ENCODE results near the gene FAM110D. TPM values are rescaled to one million over a fixed set of nuclear protein-coding genes. Genes with fewer than 3 reads are reported as not detected.

Gene FAM110D
- total RNA-seq, 1 experiment from 2014 or later, result 0.46 TPM

DNA sequence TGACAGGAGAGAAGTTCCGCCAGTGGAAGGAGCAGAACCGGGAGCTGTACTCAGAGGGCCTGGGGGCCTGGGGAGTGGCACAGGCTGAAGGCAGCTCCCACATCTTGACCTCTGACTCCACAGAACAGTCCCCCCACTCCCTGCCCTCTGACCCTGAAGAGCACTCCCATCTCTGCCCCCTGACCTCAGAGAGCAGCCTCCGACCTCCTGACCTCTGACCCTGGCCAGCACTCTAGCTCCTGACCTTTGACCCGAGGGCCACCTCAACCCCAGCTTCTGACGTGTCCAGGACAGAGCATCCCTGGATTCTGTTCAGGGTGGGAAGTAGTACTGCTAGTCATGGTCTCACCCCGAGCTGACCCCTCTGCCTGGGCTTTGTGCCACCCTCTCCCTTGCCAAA, 30.5 kb downstream of the FAM110D start:
- Histone ChIP-seq H4K8ac (replicated peaks; ENCODE audit: insufficient read length, low read depth, low read length) (no peak overlapping the region), H3K27me3 (ENCODE audit: insufficient read depth, low read length) (no peaks in the 10 kb centered on the region), H2BK20ac (ENCODE audit: low read depth, low read length, poor library complexity, severe bottlenecking) (no peak overlapping the region), H3K9ac (ENCODE audit: extremely low read depth, insufficient read length, low read length) (no peak overlapping the region), H2AFZ (ENCODE audit: low read length) (no peak overlapping the region), H3K9me3 (ENCODE audit: control insufficient read depth, low read depth, low read length) (no peaks in the 10 kb centered on the region), H2BK5ac (ENCODE audit: insufficient read length, low read length) (no peak overlapping the region), H3K79me1 (ENCODE audit: insufficient read depth, low read depth, low read length, poor library complexity, severe bottlenecking) (no peaks in the 10 kb centered on the region), H2AK5ac (ENCODE audit: insufficient read length, low read length) (no peak overlapping the region), H2BK12ac (ENCODE audit: insufficient read length, low read depth, low read length) (no peak overlapping the region), H3K23me2 (ENCODE audit: insufficient read length, low read depth, low read length, poor library complexity, severe bottlenecking) (no peaks in the 10 kb centered on the region), H3T11ph (ENCODE audit: low read length) (no peak overlapping the region), H3K4me1 (ENCODE audit: insufficient read depth, low read length) (no peaks in the 10 kb centered on the region), H3K27ac (ENCODE audit: insufficient read length, low read depth, low read length) (no peak overlapping the region), H3K18ac (ENCODE audit: insufficient read length, low read depth, low read length) (no peak overlapping the region), H3K79me2 (ENCODE audit: insufficient read depth, low read length) (no peaks in the 10 kb centered on the region), H3K4me2 (ENCODE audit: insufficient read depth, insufficient read length, low read length) (no peak overlapping the region), H4K5ac (ENCODE audit: insufficient read length, low read depth, low read length) (no peak overlapping the region), H3K4ac (ENCODE audit: low read depth, low read length) (no peak overlapping the region), H3K56ac (ENCODE audit: insufficient read length, low read depth, low read length) (no peak overlapping the region), H3K14ac (ENCODE audit: insufficient read depth, low read length) (no peak overlapping the region), H4K91ac (ENCODE audit: insufficient read length, low read depth, low read length) (no peak overlapping the region), H3K23ac (ENCODE audit: insufficient read length, low read depth, low read length) (no peak overlapping the region), H2BK120ac (ENCODE audit: low read depth, low read length, poor library complexity, severe bottlenecking) (no peak overlapping the region), H4K20me1 (ENCODE audit: control insufficient read depth, insufficient read depth, insufficient read length) (no peaks in the 10 kb centered on the region), H2BK15ac (ENCODE audit: low read depth, low read length) (no peak overlapping the region)
- H3K27ac Mint-ChIP-seq, result no peak overlapping the region
- peaks cover 13 to 19% of the 10 kb centered on the region in 2 experiments for H3K4me1 Mint-ChIP-seq
- H3K4me3 Mint-ChIP-seq, result no peak overlapping the region
- H3K27me3 Mint-ChIP-seq (ENCODE audit: low read depth), result peaks cover 2% of the 10 kb centered on the region; the same call in 1 of the 2 replicates
- no peaks in the 10 kb centered on the region for H3K9me3 Mint-ChIP-seq
- no peak for TF ChIP-seq CTCF (conservative IDR thresholded peaks at IDR 0.05)
- peaks cover 5 to 30% (median 11%) of the 10 kb centered on the region in 3 experiments; a peak in 5 of 7 replicates for H3K36me3 Mint-ChIP-seq (ENCODE audit: insufficient read depth in 1 of 3, low read depth in 3 of 3)
- no peak for DNase-seq
- whole genome bisulfite sequencing (ENCODE audit: extremely low coverage, insufficient read length, low lambda C conversion rate), result no CpG with 5 or more reads among the region's 6 CpGs

All from H9 (cell line).